HepG2 (cell line): Measurements from ENCODE around the gene PLRG1.

Experiments used
- BCL6 ChIP-seq: IDR thresholded peaks from 2 replicates; pipeline ENCODE4 v1.6.1; 2016; ENCODE audit warnings: missing genetic modification reagents, missing compliant biosample characterization
- CTCF ChIP-seq: sonication (generic); formaldehyde crosslinking; IDR thresholded peaks from 2 replicates; pipeline ENCODE4 v1.5.0; 2020; ENCODE audit warnings: mild to moderate bottlenecking, missing genetic modification reagents, moderate library complexity
- NFIB ChIP-seq: sonication (generic); formaldehyde crosslinking; IDR thresholded peaks from 2 replicates; pipeline ENCODE4 v1.9.0; 2021; ENCODE audit warnings: missing genetic modification reagents, mild to moderate bottlenecking, borderline replicate concordance
- NFIC ChIP-seq: IDR thresholded peaks from 2 replicates; pipeline ENCODE4 v1.6.1; 2012; ENCODE audit warnings: mild to moderate bottlenecking, low read length, inconsistent platforms
- POLR2A ChIP-seq, 2 experiments: IDR thresholded peaks; 2 replicates each; pipeline ENCODE4 v1.6.1; 2011; ENCODE audit warnings: low read depth in 2 of 2, low read length in 2 of 2, mild to moderate bottlenecking in 1 of 2, moderate library complexity in 1 of 2; ENCODE audit not compliant: insufficient read depth in 1 of 2
- POLR2AphosphoS5 ChIP-seq: IDR thresholded peaks from 2 replicates; pipeline ENCODE4 v1.6.1; 2012; ENCODE audit warnings: low read depth, low read length
- SNRNP70 ChIP-seq: fragments of 200-400 bp; formaldehyde crosslinking; IDR thresholded peaks from 2 replicates; pipeline ENCODE4 v1.6.1; 2017; ENCODE audit warnings: mild to moderate bottlenecking, low read depth, low read length, moderate library complexity
- SP4 ChIP-seq: sonication (generic); formaldehyde crosslinking; IDR thresholded peaks from 2 replicates; pipeline ENCODE4 v1.8.1; 2023; ENCODE audit warnings: mild to moderate bottlenecking, missing genetic modification reagents
- TAF1 ChIP-seq: sonication (generic); formaldehyde crosslinking; IDR thresholded peaks from 2 replicates; pipeline ENCODE4 v1.4.0; 2020; ENCODE audit warnings: missing genetic modification reagents
- TEAD2 ChIP-seq: sonication (generic); formaldehyde crosslinking; IDR thresholded peaks from 2 replicates; pipeline ENCODE4 v1.9.0; 2021; ENCODE audit warnings: missing genetic modification reagents
- ZFX ChIP-seq: sonication (generic); formaldehyde crosslinking; IDR thresholded peaks from 2 replicates; pipeline ENCODE4 v1.4.0; 2020; ENCODE audit warnings: mild to moderate bottlenecking, low read depth, missing genetic modification reagents, moderate library complexity
- ZNF282 ChIP-seq: fragments of 450-650 bp; IDR thresholded peaks from 2 replicates; pipeline ENCODE4 v1.6.1; 2018; ENCODE audit not compliant: partially characterized antibody

DNA sequence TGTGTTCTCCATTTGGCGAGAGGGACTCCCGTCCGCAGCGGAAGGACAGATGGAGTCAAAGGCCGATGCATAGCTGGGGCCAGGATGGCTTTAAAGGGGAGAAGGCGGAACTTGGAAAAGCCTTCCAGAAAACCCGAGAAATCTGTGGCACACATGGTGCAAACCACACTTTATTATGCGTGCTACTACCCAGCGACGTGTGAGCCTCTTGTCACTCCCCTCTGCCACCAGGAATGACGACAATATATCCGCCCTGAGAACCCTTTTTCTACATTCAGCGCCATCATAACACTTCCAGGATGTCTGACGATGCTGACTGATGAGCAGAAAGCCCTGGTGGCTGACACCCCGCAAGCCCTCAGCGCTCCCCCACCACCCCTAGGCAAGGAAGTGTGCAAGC, 57.9 kb downstream of the PLRG1 start:
- TF ChIP-seq ZFX (CRISPR knock-in tag) (no peak), CTCF (CRISPR knock-in tag) (no peak), BCL6 (CRISPR knock-in tag) (no peak), NFIC (no peak), TAF1 (no peak), TEAD2 (CRISPR knock-in tag) (no peak), POLR2AphosphoS5 (no peak), SNRNP70 (no peak), ZNF282 (no peak), POLR2A (IDR thresholded peaks at IDR 0.05; ENCODE audit: insufficient read depth in 1 of 2, low read depth in 2 of 2, low read length in 2 of 2) (no peak), NFIB (CRISPR knock-in tag) (no peak), SP4 (CRISPR knock-in tag) (no peak)
